Measurements from ENCODE around the gene SFI1. TPM values are rescaled to one million over a fixed set of nuclear protein-coding genes. Genes with fewer than 3 reads are reported as not detected.
"Not testable (repeated sequence)": the region's sequence is repeated elsewhere in the genome, so short reads cannot be mapped to it uniquely, and the experiment has no call there.

SFI1 gene
- total and polyA plus RNA-seq, 2 experiments from 2014 or later: 9.0 to 17.5 TPM

DNA sequence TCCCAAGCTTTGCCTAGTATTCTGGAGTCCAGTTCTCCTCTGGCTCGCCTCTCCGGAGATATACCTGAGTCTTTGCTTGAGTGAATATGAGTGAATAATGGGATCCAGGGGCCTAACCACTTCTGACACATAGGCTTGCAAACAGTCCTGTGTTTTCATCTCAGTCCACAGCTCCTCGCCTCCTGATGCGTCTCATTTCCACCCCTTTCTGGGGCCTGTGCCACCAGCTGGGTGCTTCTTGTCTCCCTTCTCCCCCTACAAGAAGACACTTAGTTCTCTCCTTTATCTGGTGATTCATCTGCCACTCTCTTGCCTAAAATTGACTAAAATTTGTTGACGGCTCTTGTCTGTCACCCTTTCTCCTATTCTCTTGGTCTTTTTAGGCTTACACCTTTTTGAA, 44.6 kb downstream of the SFI1 start:
- H2AFZ ChIP-seq: no peak overlapping the region
- H3K9me2 ChIP-seq (ENCODE audit: insufficient read depth): no peaks in the 10 kb centered on the region
- 98% methylated on average over 5 of the region's 5 CpGs for WGBS, 2 experiments (ENCODE audit: low coverage in 1 of 2, low lambda C conversion rate in 2 of 2, missing lambda C conversion rate in 2 of 2)
- H3K79me2 ChIP-seq (ENCODE audit: insufficient read depth): no peaks in the 10 kb centered on the region
- TF ChIP-seq EZH2 (IDR thresholded peaks at IDR 0.05; ENCODE audit: insufficient read depth, poor library complexity, severe bottlenecking) (no peak), EZH2phosphoT487 (IDR thresholded peaks at IDR 0.05; ENCODE audit: insufficient read depth, low read depth) (no peak)
- no peak overlapping the region for H3K27ac ChIP-seq
- H3K36me3 ChIP-seq (ENCODE audit: low read depth): no peaks in the 10 kb centered on the region
- in situ Hi-C loops (cut with MboI): no loop called here
- no peaks in the 10 kb centered on the region for H3K9me3 ChIP-seq (ENCODE audit: low read depth)
- no peaks in the 10 kb centered on the region for H3F3A ChIP-seq (ENCODE audit: insufficient read depth)
- H3K4me3 ChIP-seq: no peak overlapping the region
- H3K27me3 ChIP-seq (replicated peaks; ENCODE audit: insufficient read depth): no peaks in the 10 kb centered on the region
- H4K20me1 ChIP-seq (ENCODE audit: insufficient read depth): no peaks in the 10 kb centered on the region
- no peaks in the 10 kb centered on the region for H3K4me1 ChIP-seq (ENCODE audit: insufficient read depth)
- no peak for DNase-seq
- no peak overlapping the region for H3K4me2 ChIP-seq (ENCODE audit: unreplicated experiment)
- no peak overlapping the region for H3K9ac ChIP-seq

DNA sequence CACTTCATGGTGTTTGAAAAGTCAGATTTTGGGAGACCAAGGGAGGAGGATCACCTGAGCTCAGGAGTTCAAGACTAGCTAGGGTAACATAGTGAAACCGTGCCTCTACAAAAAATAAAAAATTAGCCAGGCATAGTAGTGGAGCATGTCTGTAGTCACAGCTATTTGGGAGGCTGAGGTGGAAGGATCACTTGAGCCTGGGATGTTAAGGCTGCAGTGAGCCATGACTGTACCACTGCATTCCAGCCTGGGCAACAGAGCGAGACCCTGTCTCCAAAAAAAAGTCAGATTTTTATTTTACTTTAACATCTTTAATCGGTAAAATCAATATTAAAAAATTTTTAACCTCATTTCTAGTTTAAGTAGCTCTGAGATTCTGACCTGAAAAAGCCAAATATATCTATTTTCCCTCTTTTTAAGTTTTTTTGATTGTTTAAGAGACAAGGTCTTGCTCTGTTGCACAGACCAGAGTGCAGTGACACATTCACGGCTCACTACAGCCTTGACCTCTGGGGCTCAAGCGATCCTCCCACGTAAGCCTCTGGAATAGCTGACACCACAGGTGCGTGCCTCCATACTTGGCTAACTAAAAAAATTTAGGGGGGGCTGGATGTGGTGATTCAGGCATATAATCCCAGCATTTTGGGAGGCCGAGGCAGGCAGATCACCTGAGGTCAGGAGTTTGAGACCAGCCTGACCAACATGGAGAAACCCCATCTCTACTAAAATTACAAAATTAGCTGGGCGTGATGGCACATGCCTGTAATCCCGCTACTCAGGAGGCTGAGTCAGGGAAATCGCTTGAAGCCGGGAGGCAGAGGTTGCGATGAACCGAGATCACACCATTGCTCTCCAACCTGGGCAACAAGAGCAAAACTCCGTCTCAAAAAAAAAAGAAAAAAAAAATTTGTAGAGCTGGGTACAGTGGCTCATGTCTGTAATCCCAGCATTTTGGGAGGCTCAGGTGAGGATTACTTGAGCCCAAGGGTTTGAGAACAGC, 48.4 kb downstream of the SFI1 start:
- in situ Hi-C loops (cut with MboI): no loop called here
- Histone ChIP-seq H2AFZ (no peak overlapping the region), H3K4me2 (ENCODE audit: unreplicated experiment) (no peak overlapping the region)

DNA sequence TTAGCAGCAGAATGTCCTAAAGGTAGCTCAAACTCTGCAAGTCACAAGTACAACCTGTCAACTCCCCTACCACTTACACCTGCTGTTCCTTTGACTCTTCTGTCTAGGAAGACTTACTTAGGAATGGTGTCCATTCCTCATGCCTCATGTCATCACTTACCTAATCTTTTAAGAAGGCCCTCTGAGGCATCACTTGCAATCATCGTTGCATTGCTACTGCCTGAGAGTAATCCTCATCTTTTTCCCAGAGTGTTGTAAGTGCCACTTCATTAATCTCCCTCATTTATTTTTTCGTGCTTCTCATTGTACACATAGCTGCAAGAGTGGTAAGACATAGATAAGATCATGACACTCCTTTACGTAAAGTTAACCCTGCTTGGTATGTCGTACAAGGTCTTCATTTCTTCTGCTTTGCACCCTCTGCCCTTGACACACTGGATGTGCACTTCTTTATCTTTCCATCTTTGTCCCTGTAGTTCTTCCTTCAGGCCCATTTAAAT, 54.6 kb downstream of the SFI1 start:
- Histone ChIP-seq H3K9me3 (ENCODE audit: low read depth) (no peaks in the 10 kb centered on the region), H3K79me2 (ENCODE audit: insufficient read depth) (no peaks in the 10 kb centered on the region), H3K27ac (no peak overlapping the region), H3K4me3 (no peak overlapping the region), H3K9me2 (ENCODE audit: insufficient read depth) (no peaks in the 10 kb centered on the region), H3K36me3 (ENCODE audit: low read depth) (no peaks in the 10 kb centered on the region), H2AFZ (no peak overlapping the region), H3K27me3 (replicated peaks; ENCODE audit: insufficient read depth) (no peaks in the 10 kb centered on the region), H3K9ac (no peak overlapping the region), H4K20me1 (ENCODE audit: insufficient read depth) (no peaks in the 10 kb centered on the region), H3K4me1 (ENCODE audit: insufficient read depth) (peaks cover 8% of the 10 kb centered on the region), H3K4me2 (ENCODE audit: unreplicated experiment) (no peak overlapping the region), H3F3A (ENCODE audit: insufficient read depth) (peaks cover 6% of the 10 kb centered on the region; the same call in 1 of the 2 replicates)
- DNase-seq: no peak
- WGBS, 2 experiments (ENCODE audit: low coverage in 1 of 2, low lambda C conversion rate in 2 of 2, missing lambda C conversion rate in 2 of 2): 91 to 94% methylated on average over 4 of the region's 4 CpGs
- TF ChIP-seq EZH2phosphoT487 (IDR thresholded peaks at IDR 0.05; ENCODE audit: insufficient read depth, low read depth): no peak
- TF ChIP-seq EZH2 (IDR thresholded peaks at IDR 0.05; ENCODE audit: insufficient read depth, poor library complexity, severe bottlenecking): no peak
- in situ Hi-C loops (cut with MboI): no loop called here

More for the DNA sequence above, 48.4 kb downstream of the SFI1 start:
- no peaks in the 10 kb centered on the region for H4K20me1 ChIP-seq (ENCODE audit: insufficient read depth)
- no peaks in the 10 kb centered on the region for H3K27me3 ChIP-seq (replicated peaks; ENCODE audit: insufficient read depth)
- H3F3A ChIP-seq (ENCODE audit: insufficient read depth): no peaks in the 10 kb centered on the region
- DNase-seq: no peak
- no peaks in the 10 kb centered on the region for H3K4me1 ChIP-seq (ENCODE audit: insufficient read depth)
- no peaks in the 10 kb centered on the region for H3K9me3 ChIP-seq (ENCODE audit: low read depth)
- no peaks in the 10 kb centered on the region for H3K36me3 ChIP-seq (ENCODE audit: low read depth)
- 97% methylated on average over 15 of the region's 15 CpGs for WGBS, 2 experiments (ENCODE audit: low coverage in 1 of 2, low lambda C conversion rate in 2 of 2, missing lambda C conversion rate in 2 of 2)
- no peaks in the 10 kb centered on the region for H3K9me2 ChIP-seq (ENCODE audit: insufficient read depth)
- H3K9ac ChIP-seq: no peak overlapping the region
- H3K4me3 ChIP-seq: no peak overlapping the region
- no peaks in the 10 kb centered on the region for H3K79me2 ChIP-seq (ENCODE audit: insufficient read depth)
- TF ChIP-seq EZH2phosphoT487 (IDR thresholded peaks at IDR 0.05; ENCODE audit: insufficient read depth, low read depth): no peak
- TF ChIP-seq EZH2 (IDR thresholded peaks at IDR 0.05; ENCODE audit: insufficient read depth, poor library complexity, severe bottlenecking): no peak
- H3K27ac ChIP-seq: no peak overlapping the region

DNA sequence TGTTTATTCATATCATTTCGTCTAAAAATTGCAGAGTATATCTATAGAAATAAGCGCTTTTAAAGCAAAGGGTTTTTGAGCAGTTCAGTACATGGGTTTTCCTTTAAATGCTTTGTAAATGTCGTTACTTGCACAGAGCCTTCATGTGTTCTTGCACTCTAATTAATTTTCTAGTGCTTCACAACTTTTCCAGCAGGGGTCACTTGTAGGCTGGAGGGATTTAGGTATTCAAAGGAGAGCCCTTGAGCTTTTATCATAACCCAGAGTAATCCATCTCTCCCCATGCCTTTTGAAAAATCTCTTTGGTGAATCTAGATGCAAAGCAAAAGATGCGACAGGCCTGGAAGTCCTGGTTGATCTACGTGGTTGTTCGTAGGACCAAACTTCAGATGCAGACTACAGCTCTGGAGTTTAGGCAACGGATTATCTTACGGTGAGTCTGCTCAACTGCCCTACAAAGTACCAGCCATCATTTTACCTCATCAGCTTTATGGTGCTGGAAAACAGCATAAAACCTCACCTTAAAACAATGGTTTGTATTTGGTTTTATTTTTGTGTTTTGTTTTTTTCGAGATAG, 60.4 kb downstream of the SFI1 start:
- in situ Hi-C loops (cut with MboI): no loop called here
- no peaks in the 10 kb centered on the region for H3K36me3 ChIP-seq (ENCODE audit: low read depth)
- no peak overlapping the region for H3K4me3 ChIP-seq
- H3K79me2 ChIP-seq (ENCODE audit: insufficient read depth): no peaks in the 10 kb centered on the region
- H3K9me2 ChIP-seq (ENCODE audit: insufficient read depth): no peaks in the 10 kb centered on the region
- no peak overlapping the region for H3K27ac ChIP-seq
- no peak overlapping the region for H2AFZ ChIP-seq
- H3K4me2 ChIP-seq (ENCODE audit: unreplicated experiment): no peak overlapping the region
- peaks cover 12% of the 10 kb centered on the region for H3K4me1 ChIP-seq (ENCODE audit: insufficient read depth)
- no peaks in the 10 kb centered on the region for H3K9me3 ChIP-seq (ENCODE audit: low read depth)
- peaks cover 10% of the 10 kb centered on the region; the same call in 1 of the 2 replicates for H3F3A ChIP-seq (ENCODE audit: insufficient read depth)
- H3K9ac ChIP-seq: no peak overlapping the region
- no peaks in the 10 kb centered on the region for H4K20me1 ChIP-seq (ENCODE audit: insufficient read depth)
- WGBS, 2 experiments (ENCODE audit: low coverage in 1 of 2, low lambda C conversion rate in 2 of 2, missing lambda C conversion rate in 2 of 2): 72% methylated on average over 9 of the region's 9 CpGs
- TF ChIP-seq EZH2phosphoT487 (IDR thresholded peaks at IDR 0.05; ENCODE audit: insufficient read depth, low read depth) (no peak), EZH2 (IDR thresholded peaks at IDR 0.05; ENCODE audit: insufficient read depth, poor library complexity, severe bottlenecking) (no peak)
- H3K27me3 ChIP-seq (replicated peaks; ENCODE audit: insufficient read depth): no peaks in the 10 kb centered on the region
- peak; percentile 61 for DNase-seq

DNA sequence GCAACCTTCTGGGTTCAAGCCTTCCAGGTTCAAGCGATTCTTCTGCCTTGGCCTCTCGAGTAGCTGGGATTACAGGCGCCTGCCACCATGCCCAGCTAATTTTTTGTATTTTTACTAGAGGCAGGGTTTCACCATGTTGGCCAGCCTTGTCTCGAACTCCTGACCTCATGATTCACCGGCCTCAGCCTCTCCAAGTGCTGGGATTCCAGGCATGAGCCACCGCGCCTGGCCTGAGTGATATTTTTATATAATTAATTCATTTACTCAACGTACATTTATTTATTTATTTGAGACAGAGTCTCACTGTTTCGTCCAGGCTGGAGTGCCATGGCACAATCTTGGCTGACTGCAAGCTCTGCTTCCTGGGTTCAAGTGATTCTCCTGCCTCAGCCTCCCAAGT, 62.2 kb downstream of the SFI1 start:
- peak; percentile 25 for DNase-seq
- H3K27ac ChIP-seq; in situ Hi-C loops (cut with MboI): not testable (repeated sequence)

More for the DNA sequence above, 62.2 kb downstream of the SFI1 start:
- H3K4me2 ChIP-seq (ENCODE audit: unreplicated experiment); H3K9me3 ChIP-seq (ENCODE audit: low read depth); H3K36me3 ChIP-seq (ENCODE audit: low read depth); H3K9me2 ChIP-seq (ENCODE audit: insufficient read depth); H3K4me3 ChIP-seq; H3K27me3 ChIP-seq (replicated peaks; ENCODE audit: insufficient read depth); H3K79me2 ChIP-seq (ENCODE audit: insufficient read depth); H3F3A ChIP-seq (ENCODE audit: insufficient read depth); H2AFZ ChIP-seq; H4K20me1 ChIP-seq (ENCODE audit: insufficient read depth); H3K9ac ChIP-seq; H3K4me1 ChIP-seq (ENCODE audit: insufficient read depth): not testable (repeated sequence)
- 92% methylated on average over 9 of the region's 9 CpGs for WGBS, 2 experiments (ENCODE audit: low coverage in 1 of 2, low lambda C conversion rate in 2 of 2, missing lambda C conversion rate in 2 of 2)
